BLaER1 (cell line): ENCODE results near the gene CCDC50.

Experiments used
- H3K27ac ChIP-seq: shearing (Covaris generic); formaldehyde crosslinking; 2 replicates; pipeline ENCODE4 v1.8.1; 2022
- H3K27me3 ChIP-seq: shearing (Covaris generic); formaldehyde crosslinking; 2 replicates; pipeline ENCODE4 v1.8.1; 2022
- H3K36me3 ChIP-seq: shearing (Covaris generic); formaldehyde crosslinking; 2 replicates; pipeline ENCODE4 v1.8.1; 2022
- H3K4me1 ChIP-seq: shearing (Covaris generic); formaldehyde crosslinking; 2 replicates; pipeline ENCODE4 v1.8.1; 2022
- H3K4me2 ChIP-seq: shearing (Covaris generic); formaldehyde crosslinking; 2 replicates; pipeline ENCODE4 v1.8.1; 2022
- H3K4me3 ChIP-seq: shearing (Covaris generic); formaldehyde crosslinking; 2 replicates; pipeline ENCODE4 v1.8.1; 2022
- H3K9ac ChIP-seq: shearing (Covaris generic); formaldehyde crosslinking; 2 replicates; pipeline ENCODE4 v1.8.1; 2022
- H3K9me3 ChIP-seq: shearing (Covaris generic); formaldehyde crosslinking; 2 replicates; pipeline ENCODE4 v1.8.1; 2022
- H4K20me1 ChIP-seq: shearing (Covaris generic); formaldehyde crosslinking; 2 replicates; pipeline ENCODE4 v1.8.1; 2022
- Cebpa-rat ChIP-seq: shearing (Covaris generic); IDR thresholded peaks from 2 replicates; pipeline ENCODE4 v1.8.1; 2022

CCDC50 gene

GRCh38 chr3:191316876-191317603 lies 12.2 kb upstream of the CCDC50 start:
- H3K4me2 ChIP-seq, result no peak overlapping the region
- H3K9me3 ChIP-seq, result peaks cover 14% of the 10 kb centered on the region
- H4K20me1 ChIP-seq, result no peaks in the 10 kb centered on the region
- no peak for TF ChIP-seq Cebpa-rat
- no peak overlapping the region for H3K4me3 ChIP-seq
- no peaks in the 10 kb centered on the region for H3K27me3 ChIP-seq
- H3K9ac ChIP-seq, result no peak overlapping the region
- H3K27ac ChIP-seq, result no peak overlapping the region
- no peaks in the 10 kb centered on the region for H3K4me1 ChIP-seq
- no peaks in the 10 kb centered on the region for H3K36me3 ChIP-seq

- no peak overlapping the region for H3K4me2 ChIP-seq
- H3K9me3 ChIP-seq, result peaks cover 14% of the 10 kb centered on the region
- no peaks in the 10 kb centered on the region for H3K36me3 ChIP-seq
- no peaks in the 10 kb centered on the region for H4K20me1 ChIP-seq
- no peaks in the 10 kb centered on the region for H3K4me1 ChIP-seq
- no peak overlapping the region for H3K4me3 ChIP-seq
- H3K9ac ChIP-seq, result no peak overlapping the region
- H3K27me3 ChIP-seq, result no peaks in the 10 kb centered on the region
- no peak overlapping the region for H3K27ac ChIP-seq
- TF ChIP-seq Cebpa-rat, result no peak
These were observed 8.9 kb upstream of the CCDC50 start for GRCh38 chr3:191320316-191320715.

GRCh38 chr3:191321019-191321767 lies 8.0 kb upstream of the CCDC50 start:
- no peak overlapping the region for H3K9ac ChIP-seq
- no peaks in the 10 kb centered on the region for H3K4me1 ChIP-seq
- H3K36me3 ChIP-seq, result no peaks in the 10 kb centered on the region
- no peaks in the 10 kb centered on the region for H3K27me3 ChIP-seq
- H3K27ac ChIP-seq, result no peak overlapping the region
- no peak overlapping the region for H3K4me3 ChIP-seq
- H3K9me3 ChIP-seq, result peaks cover 14% of the 10 kb centered on the region
- H4K20me1 ChIP-seq, result no peaks in the 10 kb centered on the region
- no peak overlapping the region for H3K4me2 ChIP-seq
- TF ChIP-seq Cebpa-rat, result no peak

DNA sequence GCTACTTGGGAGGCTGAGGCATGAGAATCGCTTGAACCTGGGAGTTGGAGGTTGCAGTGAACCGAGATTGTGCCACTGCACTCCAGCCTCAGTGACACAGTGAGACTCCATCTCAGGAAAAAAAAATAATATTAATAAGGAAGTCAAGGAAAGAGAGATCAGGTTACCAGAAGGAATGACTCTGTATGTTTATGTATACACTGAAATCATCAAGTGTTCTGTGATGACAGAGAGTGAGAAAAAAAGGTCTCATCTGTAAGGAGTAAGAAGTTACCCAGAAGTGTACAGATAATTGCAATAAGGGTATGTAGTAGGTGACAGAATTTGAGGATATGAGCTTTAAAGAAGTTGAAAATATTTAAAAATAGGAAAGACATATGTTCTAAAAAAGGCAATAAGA lies 4.3 kb upstream of the CCDC50 start:
- Histone ChIP-seq H3K4me3 (no peak overlapping the region), H3K9me3 (no peaks in the 10 kb centered on the region), H3K4me1 (0 out of 2 replicates have a peak, but pooled peaks cover 9% of the 10 kb centered on the region), H3K27me3 (no peaks in the 10 kb centered on the region), H3K4me2 (no peak overlapping the region), H3K9ac (no peak overlapping the region), H3K36me3 (no peaks in the 10 kb centered on the region), H3K27ac (no peak overlapping the region), H4K20me1 (no peaks in the 10 kb centered on the region)
- TF ChIP-seq Cebpa-rat, result no peak

DNA sequence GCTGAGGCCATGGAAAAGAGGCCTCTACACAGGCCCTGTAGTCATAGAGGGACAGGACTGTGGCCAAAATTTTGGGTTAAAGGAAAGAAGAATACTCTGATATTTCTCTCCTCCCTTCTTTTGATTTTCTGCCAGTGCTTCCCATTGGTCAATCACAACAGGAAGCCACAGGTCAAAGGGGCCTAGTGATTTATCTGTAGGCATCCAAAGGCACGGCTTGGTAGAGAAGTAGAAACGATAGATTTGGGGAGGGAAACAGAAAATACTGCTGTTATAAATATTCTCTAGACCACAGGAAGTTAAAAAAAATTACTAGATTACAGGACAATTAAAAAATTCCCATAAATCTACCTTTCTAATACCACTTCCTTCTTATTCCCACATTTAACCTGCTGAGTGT lies 1.7 kb upstream of the CCDC50 start:
- no peak overlapping the region for H3K9ac ChIP-seq
- H3K36me3 ChIP-seq, result no peaks in the 10 kb centered on the region
- H3K4me1 ChIP-seq, result peaks cover 21% of the 10 kb centered on the region
- TF ChIP-seq Cebpa-rat, result no peak
- no peak overlapping the region for H3K4me2 ChIP-seq
- no peak overlapping the region for H3K27ac ChIP-seq
- 0 out of 2 replicates have a peak, but pooled peaks cover 8% of the 10 kb centered on the region for H4K20me1 ChIP-seq
- no peak overlapping the region for H3K4me3 ChIP-seq
- no peaks in the 10 kb centered on the region for H3K27me3 ChIP-seq
- H3K9me3 ChIP-seq, result no peaks in the 10 kb centered on the region

GRCh38 chr3:191328383-191328961 lies 722 bp upstream of the CCDC50 start:
- no peak for TF ChIP-seq Cebpa-rat
- Histone ChIP-seq H3K36me3 (no peaks in the 10 kb centered on the region), H3K4me3 (peak overlapping the region; percentile 92), H3K4me1 (peaks cover 21% of the 10 kb centered on the region), H4K20me1 (peaks cover 18% of the 10 kb centered on the region), H3K9me3 (no peaks in the 10 kb centered on the region), H3K27ac (peak overlapping the region; percentile 97), H3K4me2 (peak overlapping the region; percentile 80), H3K27me3 (no peaks in the 10 kb centered on the region), H3K9ac (peak overlapping the region; percentile 95)

DNA sequence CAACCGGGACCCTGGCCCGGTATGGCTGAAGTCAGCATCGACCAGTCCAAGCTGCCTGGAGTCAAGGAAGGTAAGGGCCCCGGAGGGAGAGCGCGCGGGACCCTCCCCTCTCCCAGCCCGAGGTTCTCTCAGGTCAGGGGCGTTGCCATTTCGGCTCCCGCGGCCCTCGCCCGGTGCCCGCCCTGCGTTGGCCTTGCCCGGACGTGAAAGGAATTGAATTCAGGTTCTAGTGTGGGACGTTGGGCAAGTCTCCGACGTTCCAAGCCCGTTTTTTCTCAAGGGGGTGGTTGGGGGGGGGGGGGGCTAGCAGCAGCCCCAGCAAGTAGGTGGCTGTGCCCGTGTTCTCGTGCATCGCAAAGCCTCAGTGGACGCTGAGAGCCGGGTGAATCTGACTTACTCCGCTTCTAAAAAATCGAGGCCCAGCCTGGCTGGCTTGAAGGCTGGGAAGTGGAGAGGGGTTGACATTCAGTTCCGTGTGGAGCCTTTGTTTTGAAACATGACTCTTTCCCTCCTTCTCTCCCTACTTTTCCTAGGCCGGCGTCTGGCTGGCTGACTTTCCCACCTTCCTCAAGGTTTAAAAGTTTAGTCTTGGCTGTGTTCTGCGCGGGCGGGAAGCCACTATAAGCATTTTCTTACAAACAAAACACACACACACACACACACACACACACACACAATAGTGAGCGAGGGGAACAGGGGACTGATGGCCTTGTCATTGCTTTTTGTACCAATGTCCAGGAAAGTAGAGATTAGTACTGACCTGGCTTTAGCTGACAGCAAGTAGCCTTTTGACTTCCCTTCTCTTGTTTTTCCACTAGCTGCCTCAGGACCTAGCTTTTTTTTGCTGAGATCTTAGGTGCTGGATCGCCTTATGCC lies 698 bp downstream of the CCDC50 start, which contains the start of gene UTS2B:
UTS2B (minus strand) TSS at position 873 of the 876 bp plus-strand sequence. CDS start 48,337 bp downstream, outside the sequence.
- TF ChIP-seq Cebpa-rat, result no peak
- Histone ChIP-seq H3K4me2 (peak within 1 kb of the TSS; percentile 80), H4K20me1 (peaks cover 30% of the 10 kb centered on the region), H3K36me3 (no peaks in the 10 kb centered on the region), H3K27me3 (no peaks in the 10 kb centered on the region), H3K4me1 (peaks cover 29% of the 10 kb centered on the region), H3K9me3 (no peaks in the 10 kb centered on the region), H3K27ac (peak within 1 kb of the TSS; percentile 97), H3K4me3 (peak within 1 kb of the TSS; percentile 92), H3K9ac (peak within 1 kb of the TSS; percentile 95)

DNA sequence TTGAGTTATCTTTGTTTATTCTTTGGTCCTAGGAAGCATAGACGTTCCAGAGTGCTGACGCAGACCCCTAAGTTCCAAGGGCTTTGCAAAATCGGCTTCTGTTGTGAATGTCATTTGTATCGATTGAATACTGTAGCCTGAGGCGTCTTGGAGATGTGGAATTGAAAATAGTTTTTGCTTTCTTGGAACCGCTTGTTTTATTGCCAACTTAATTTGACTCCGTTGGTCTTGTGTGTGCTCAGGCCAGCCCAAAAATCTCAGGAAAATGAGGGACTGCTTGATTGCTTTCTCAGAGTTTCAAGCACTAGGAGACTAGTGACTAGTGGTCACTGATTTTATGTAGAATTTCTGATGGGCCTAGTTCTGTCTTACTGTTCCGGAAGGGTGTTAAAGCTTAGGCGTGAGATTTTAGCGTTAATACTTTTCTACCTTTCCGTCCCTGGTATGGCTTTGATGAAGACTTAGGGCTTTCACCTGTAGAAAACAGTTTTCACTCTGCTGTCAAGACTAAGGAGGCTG lies 1.4 kb downstream of the CCDC50 start:
- peak overlapping the region; percentile 95 for H3K9ac ChIP-seq
- H3K4me2 ChIP-seq, result peak overlapping the region; percentile 80
- H3K9me3 ChIP-seq, result no peaks in the 10 kb centered on the region
- peaks cover 29% of the 10 kb centered on the region for H3K4me1 ChIP-seq
- H3K4me3 ChIP-seq, result peak overlapping the region; percentile 92
- H4K20me1 ChIP-seq, result peaks cover 37% of the 10 kb centered on the region
- peak overlapping the region; percentile 97; the same call in 1 of the 2 replicates for H3K27ac ChIP-seq
- no peak for TF ChIP-seq Cebpa-rat
- H3K36me3 ChIP-seq, result no peaks in the 10 kb centered on the region
- H3K27me3 ChIP-seq, result no peaks in the 10 kb centered on the region

GRCh38 chr3:191331388-191331787 lies 2.2 kb downstream of the CCDC50 start:
- no peaks in the 10 kb centered on the region for H3K36me3 ChIP-seq
- H3K4me1 ChIP-seq, result peaks cover 29% of the 10 kb centered on the region
- H3K9ac ChIP-seq, result no peak overlapping the region
- no peaks in the 10 kb centered on the region for H3K9me3 ChIP-seq
- peaks cover 45% of the 10 kb centered on the region for H4K20me1 ChIP-seq
- no peak for TF ChIP-seq Cebpa-rat
- no peaks in the 10 kb centered on the region for H3K27me3 ChIP-seq
- no peak overlapping the region for H3K27ac ChIP-seq
- peak overlapping the region; percentile 80 for H3K4me2 ChIP-seq
- H3K4me3 ChIP-seq, result no peak overlapping the region
